GM13976 (cell line): ENCODE results near the gene STARD8.

Source experiments
- DNase-seq: peaks from one replicate; pipeline ENCODE4 v3.0.0; 2012; ENCODE audit warnings: low spot score
- in situ Hi-C: fragments of 300-500 bp; cut with MboI; formaldehyde crosslinking; loops from one replicate; pipeline ENCODE4 v1.12.0; 2022; ENCODE audit warnings: low sequenced_read_pairs, mixed read lengths, inconsistent platforms; ENCODE audit not compliant: unreplicated experiment
- TF ChIP-seq, protein P1 (sequence below): IDR thresholded peaks from 2 replicates; pipeline ENCODE4 v1.5.1; 2012; ENCODE audit warnings: borderline replicate concordance, mild to moderate bottlenecking; ENCODE audit not compliant: insufficient read depth; ENCODE audit errors: extremely low read depth, missing control alignments, control extremely low read depth

Gene STARD8

DNA sequence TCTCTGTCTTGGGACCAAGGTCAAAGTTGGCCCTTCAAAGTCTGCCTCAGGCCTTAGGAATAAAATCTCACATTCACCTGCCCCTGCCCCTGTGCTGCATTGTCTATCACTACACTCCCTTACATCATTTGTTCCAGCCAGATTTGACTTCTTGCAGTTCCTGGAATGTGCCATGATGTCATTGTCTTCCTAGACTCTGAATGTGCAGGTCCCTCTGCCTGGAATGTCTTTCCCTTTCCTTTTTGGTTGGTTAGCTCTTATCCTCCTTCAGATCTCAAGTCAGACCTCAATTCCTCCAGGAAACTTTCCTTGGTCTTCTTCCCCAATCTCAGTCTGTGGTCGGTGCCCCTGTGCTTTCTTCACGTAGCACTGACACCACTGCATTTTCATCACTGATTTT lies 113.6 kb downstream of the STARD8 start:
- no peak for DNase-seq
- TF ChIP-seq, protein P1, sequence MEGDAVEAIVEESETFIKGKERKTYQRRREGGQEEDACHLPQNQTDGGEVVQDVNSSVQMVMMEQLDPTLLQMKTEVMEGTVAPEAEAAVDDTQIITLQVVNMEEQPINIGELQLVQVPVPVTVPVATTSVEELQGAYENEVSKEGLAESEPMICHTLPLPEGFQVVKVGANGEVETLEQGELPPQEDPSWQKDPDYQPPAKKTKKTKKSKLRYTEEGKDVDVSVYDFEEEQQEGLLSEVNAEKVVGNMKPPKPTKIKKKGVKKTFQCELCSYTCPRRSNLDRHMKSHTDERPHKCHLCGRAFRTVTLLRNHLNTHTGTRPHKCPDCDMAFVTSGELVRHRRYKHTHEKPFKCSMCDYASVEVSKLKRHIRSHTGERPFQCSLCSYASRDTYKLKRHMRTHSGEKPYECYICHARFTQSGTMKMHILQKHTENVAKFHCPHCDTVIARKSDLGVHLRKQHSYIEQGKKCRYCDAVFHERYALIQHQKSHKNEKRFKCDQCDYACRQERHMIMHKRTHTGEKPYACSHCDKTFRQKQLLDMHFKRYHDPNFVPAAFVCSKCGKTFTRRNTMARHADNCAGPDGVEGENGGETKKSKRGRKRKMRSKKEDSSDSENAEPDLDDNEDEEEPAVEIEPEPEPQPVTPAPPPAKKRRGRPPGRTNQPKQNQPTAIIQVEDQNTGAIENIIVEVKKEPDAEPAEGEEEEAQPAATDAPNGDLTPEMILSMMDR, result no peak
- in situ Hi-C loops, result no loop called here

DNA sequence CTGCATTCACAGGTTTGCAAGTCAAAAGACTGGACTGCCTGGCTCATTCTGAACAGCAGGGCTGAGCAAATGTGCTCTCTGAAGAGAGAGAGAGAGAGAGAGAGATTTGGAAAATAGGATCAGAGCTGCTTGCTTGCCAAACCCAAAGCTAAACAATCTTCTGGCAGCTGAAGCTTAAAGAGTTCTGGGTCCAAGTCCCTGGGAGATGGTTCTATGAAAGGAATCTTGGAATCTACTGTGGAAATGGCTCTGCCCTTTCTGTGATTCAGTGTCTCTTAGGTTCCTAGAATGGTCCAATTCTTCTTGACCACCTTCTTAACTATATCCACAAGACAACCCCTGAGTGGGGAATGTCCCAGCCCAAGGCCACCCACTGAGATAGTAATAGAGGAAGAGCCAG lies 115.3 kb downstream of the STARD8 start:
- in situ Hi-C loops, result no loop called here
- TF ChIP-seq, protein P1, result no peak
- DNase-seq, result no peak

DNA sequence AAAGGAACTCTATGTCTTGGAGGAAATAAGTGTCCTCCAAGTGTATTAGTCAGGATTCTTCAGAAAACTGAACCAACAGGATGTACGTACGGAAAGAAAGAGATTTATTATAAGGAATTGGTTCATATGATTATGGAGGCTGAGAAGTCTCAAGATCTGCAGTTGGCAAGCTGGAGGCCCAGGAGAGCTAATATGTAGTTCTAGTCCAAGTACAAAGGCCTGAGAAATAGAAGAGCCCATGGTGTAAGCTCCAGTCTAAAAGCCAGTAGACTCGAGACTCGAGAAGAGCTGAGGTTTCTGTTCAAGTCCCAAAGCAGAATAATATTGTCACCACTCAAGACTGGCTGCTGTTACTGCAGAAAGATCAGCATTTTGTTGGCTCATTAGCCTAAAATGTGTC lies 116.0 kb downstream of the STARD8 start:
- in situ Hi-C loops, result no loop called here
- TF ChIP-seq, protein P1, result no peak
- DNase-seq, result no peak
